Activated T-cell treated with anti-CD3 and anti-CD28 coated beads, Interleukin-2, amount 50 U/mL, for 1 hour (primary cell): ENCODE data around the gene PKP4.
"Not testable (repeated sequence)": the region's sequence is repeated elsewhere in the genome, so short reads cannot be mapped to it uniquely, and the experiment has no call there.

Experiments
- DNase-seq: peaks from one replicate; pipeline ENCODE4 v3.0.0-alpha.2; 2020

PKP4 gene

GRCh38 chr2:158691619-158692018 is 234.9 kb downstream of the PKP4 start:
- no peak for DNase-seq

GRCh38 chr2:158692372-158693103 is 235.8 kb downstream of the PKP4 start:
- no peak for DNase-seq

GRCh38 chr2:158693476-158693875 is 236.7 kb downstream of the PKP4 start:
- no peak for DNase-seq

GRCh38 chr2:158695305-158695704 is 238.6 kb downstream of the PKP4 start:
- no peak for DNase-seq

GRCh38 chr2:158695744-158696143 is 239.0 kb downstream of the PKP4 start:
- DNase-seq: not testable (repeated sequence)

GRCh38 chr2:158699323-158699722 is 242.6 kb downstream of the PKP4 start:
- DNase-seq: no peak

GRCh38 chr2:158701101-158701500 is 244.3 kb downstream of the PKP4 start:
- DNase-seq: no peak

GRCh38 chr2:158702740-158703139 is 246.0 kb downstream of the PKP4 start:
- DNase-seq: no peak

GRCh38 chr2:158704724-158705465 is 248.1 kb downstream of the PKP4 start:
- not testable (repeated sequence) for DNase-seq

- DNase-seq: no peak
These were observed 256.2 kb downstream of the PKP4 start for GRCh38 chr2:158712791-158713522.

- no peak for DNase-seq
These were observed 256.9 kb downstream of the PKP4 start for GRCh38 chr2:158713523-158714138.

- DNase-seq: no peak
These were observed 257.7 kb downstream of the PKP4 start for GRCh38 chr2:158714420-158714819.

GRCh38 chr2:158715357-158715756 is 258.6 kb downstream of the PKP4 start:
- no peak for DNase-seq

GRCh38 chr2:158716121-158716791 is 259.5 kb downstream of the PKP4 start:
- DNase-seq: no peak

- DNase-seq: no peak
These were observed 260.2 kb downstream of the PKP4 start for GRCh38 chr2:158716921-158717320.

GRCh38 chr2:158717366-158718195 is 260.8 kb downstream of the PKP4 start:
- DNase-seq: no peak

- DNase-seq: no peak
These were observed 261.4 kb downstream of the PKP4 start for GRCh38 chr2:158718196-158718585.

GRCh38 chr2:158718851-158719250 is 262.1 kb downstream of the PKP4 start:
- DNase-seq: no peak

GRCh38 chr2:158719403-158719802 is 262.7 kb downstream of the PKP4 start:
- DNase-seq: no peak

GRCh38 chr2:158722266-158723105 is 265.7 kb downstream of the PKP4 start:
- DNase-seq: no peak
